Vagina (tissue), 2 donors: ENCODE results near the gene RHOT1. TPM values are rescaled to one million over a fixed set of nuclear protein-coding genes. Genes with fewer than 3 reads are reported as not detected.

Experiments
- DNase-seq, 2 donors: peaks; one replicate each; pipeline ENCODE4 v3.0.0-alpha.2; 2017; ENCODE audit errors: extremely low spot score in 2 of 2
- H3K27ac ChIP-seq: fragments of 200-600 bp; sonication (generic); one replicate; pipeline ENCODE4 v1.5.1; 2019
- H3K27me3 ChIP-seq: fragments of 200-600 bp; sonication (generic); one replicate; pipeline ENCODE4 v1.5.1; 2019
- H3K36me3 ChIP-seq, 2 donors: fragments of 200-600 bp; sonication (generic); one replicate each; pipeline ENCODE4 v1.5.1; 2017 to 2019
- H3K4me1 ChIP-seq: fragments of 200-600 bp; sonication (generic); one replicate; pipeline ENCODE4 v1.5.1; 2019
- H3K4me3 ChIP-seq, 2 donors: fragments of 200-600 bp; sonication (generic); 1 replicate in 1 of 2; 2 replicates in 1 of 2; pipeline ENCODE4 v1.5.1; 2016 to 2019
- H3K9me3 ChIP-seq: fragments of 200-600 bp; sonication (generic); one replicate; pipeline ENCODE4 v1.5.1; 2019
- POLR2A ChIP-seq, 2 donors: fragments of 450-650 bp; IDR thresholded peaks; one replicate each; pipeline ENCODE4 v1.6.1; 2017; ENCODE audit warnings: antibody characterized with exemption in 2 of 2, mild to moderate bottlenecking in 2 of 2, moderate library complexity in 2 of 2
- POLR2AphosphoS5 ChIP-seq, 2 donors: sonication (generic); formaldehyde crosslinking; IDR thresholded peaks; one replicate each; pipeline ENCODE4 v1.9.0; 2017; ENCODE audit warnings: antibody characterized with exemption in 2 of 2, mild to moderate bottlenecking in 2 of 2, low read depth in 1 of 2; ENCODE audit not compliant: insufficient read depth in 1 of 2
- intact Hi-C: fragments of 100-400 bp; cut with DNase I; formaldehyde crosslinking; loops from one replicate; pipeline ENCODE4 v1.15.1; 2023
- small RNA-seq: library from RNA; depleted of rRNA; stranded (forward); fragments of <200 nt; gene quantifications from one replicate; pipeline ENCODE3, GENCODE V24; 2016
- total RNA-seq: library from RNA; depleted of rRNA; stranded (reverse); fragments of >200 nt; gene quantifications from one replicate; pipeline ENCODE4 v1.2.3, GENCODE V29; 2016
- TF ChIP-seq, protein P1 (sequence below), 3 experiments: fragments of 450-650 bp in 2 of 3; fragments of 200-600 bp in 1 of 3; sonication (generic) in 1 of 3; IDR thresholded peaks; one replicate each; pipeline ENCODE4 v1.5.1; 2017 to 2019; ENCODE audit warnings: antibody characterized with exemption in 3 of 3, mild to moderate bottlenecking in 2 of 3, moderate library complexity in 2 of 3

The RHOT1 gene
- total RNA-seq, 1 donor from 2014 or later: 46.2 TPM

GRCh38 chr17:32274101-32274500, 131.8 kb downstream of the RHOT1 start:
- H3K4me3 ChIP-seq: no peak overlapping the region
- peaks cover 27% of the 10 kb centered on the region for H3K4me1 ChIP-seq
- no peaks in the 10 kb centered on the region for H3K27me3 ChIP-seq
- no peaks in the 10 kb centered on the region for H3K9me3 ChIP-seq
- intact Hi-C loops: no loop called here
- no peaks in the 10 kb centered on the region for H3K36me3 ChIP-seq
- TF ChIP-seq POLR2AphosphoS5 (IDR thresholded peaks at IDR 0.05; ENCODE audit: insufficient read depth in 1 of 2, low read depth in 1 of 2) (no peak), POLR2A (IDR thresholded peaks at IDR 0.05) (no peak)
- TF ChIP-seq, protein P1, sequence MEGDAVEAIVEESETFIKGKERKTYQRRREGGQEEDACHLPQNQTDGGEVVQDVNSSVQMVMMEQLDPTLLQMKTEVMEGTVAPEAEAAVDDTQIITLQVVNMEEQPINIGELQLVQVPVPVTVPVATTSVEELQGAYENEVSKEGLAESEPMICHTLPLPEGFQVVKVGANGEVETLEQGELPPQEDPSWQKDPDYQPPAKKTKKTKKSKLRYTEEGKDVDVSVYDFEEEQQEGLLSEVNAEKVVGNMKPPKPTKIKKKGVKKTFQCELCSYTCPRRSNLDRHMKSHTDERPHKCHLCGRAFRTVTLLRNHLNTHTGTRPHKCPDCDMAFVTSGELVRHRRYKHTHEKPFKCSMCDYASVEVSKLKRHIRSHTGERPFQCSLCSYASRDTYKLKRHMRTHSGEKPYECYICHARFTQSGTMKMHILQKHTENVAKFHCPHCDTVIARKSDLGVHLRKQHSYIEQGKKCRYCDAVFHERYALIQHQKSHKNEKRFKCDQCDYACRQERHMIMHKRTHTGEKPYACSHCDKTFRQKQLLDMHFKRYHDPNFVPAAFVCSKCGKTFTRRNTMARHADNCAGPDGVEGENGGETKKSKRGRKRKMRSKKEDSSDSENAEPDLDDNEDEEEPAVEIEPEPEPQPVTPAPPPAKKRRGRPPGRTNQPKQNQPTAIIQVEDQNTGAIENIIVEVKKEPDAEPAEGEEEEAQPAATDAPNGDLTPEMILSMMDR (IDR thresholded peaks at IDR 0.05): no peak
- no peak for DNase-seq
- no peak overlapping the region for H3K27ac ChIP-seq

GRCh38 chr17:32274643-32275042, 132.3 kb downstream of the RHOT1 start:
- no peaks in the 10 kb centered on the region for H3K27me3 ChIP-seq
- TF ChIP-seq, protein P1 (IDR thresholded peaks at IDR 0.05): no peak
- no peak for TF ChIP-seq POLR2A (IDR thresholded peaks at IDR 0.05)
- no peak for TF ChIP-seq POLR2AphosphoS5 (IDR thresholded peaks at IDR 0.05; ENCODE audit: insufficient read depth in 1 of 2, low read depth in 1 of 2)
- intact Hi-C loops: no loop called here
- H3K4me1 ChIP-seq: peaks cover 27% of the 10 kb centered on the region
- no peak overlapping the region for H3K27ac ChIP-seq
- DNase-seq: no peak
- H3K4me3 ChIP-seq: no peak overlapping the region
- H3K36me3 ChIP-seq: no peaks in the 10 kb centered on the region
- no peaks in the 10 kb centered on the region for H3K9me3 ChIP-seq

Small RNA genes lying within 50 kb of the gene (small RNA-seq; reads per million reads assigned to genes)
- gene UBL5P2: not detected

Other genes with a start within 250 kb of the RHOT1 start
- gene UTP6, start 240.8 kb upstream of the RHOT1 start, total RNA-seq: 28.5 TPM
- gene SUZ12, start 205.5 kb upstream of the RHOT1 start, total RNA-seq: 14.7 TPM
- 33.6 TPM for gene LRRC37B, start 135.1 kb upstream of the RHOT1 start, total RNA-seq
- 1.7 TPM for gene RHBDL3, start 123.3 kb downstream of the RHOT1 start, total RNA-seq
- gene C17orf75, start 199.7 kb downstream of the RHOT1 start, total RNA-seq: 15.0 TPM
- gene ZNF207, start 207.7 kb downstream of the RHOT1 start, total RNA-seq: 193 TPM